Testis (tissue), 2 donors: ENCODE measurements around the gene IQSEC1.

Experiments
- CTCF ChIP-seq, 3 experiments: fragments of 450-650 bp in 2 of 3; fragments of 200-600 bp in 1 of 3; sonication (generic) in 1 of 3; IDR thresholded peaks; one replicate each; pipeline ENCODE4 v1.5.1; 2016 to 2019; ENCODE audit warnings: antibody characterized with exemption in 3 of 3, mild to moderate bottlenecking in 2 of 3, moderate library complexity in 1 of 3
- POLR2A ChIP-seq: fragments of 450-650 bp; IDR thresholded peaks from one replicate; pipeline ENCODE4 v1.6.1; 2017; ENCODE audit warnings: antibody characterized with exemption, mild to moderate bottlenecking, moderate library complexity

GRCh38 chr3:12944413-12944812, 128.8 kb downstream of the IQSEC1 start:
- TF ChIP-seq CTCF (IDR thresholded peaks at IDR 0.05) (no peak), POLR2A (no peak)
